ENCODE data around the gene ZNF638. TPM values are rescaled to one million over a fixed set of nuclear protein-coding genes. Genes with fewer than 3 reads are reported as not detected.

Gene ZNF638, protein sequence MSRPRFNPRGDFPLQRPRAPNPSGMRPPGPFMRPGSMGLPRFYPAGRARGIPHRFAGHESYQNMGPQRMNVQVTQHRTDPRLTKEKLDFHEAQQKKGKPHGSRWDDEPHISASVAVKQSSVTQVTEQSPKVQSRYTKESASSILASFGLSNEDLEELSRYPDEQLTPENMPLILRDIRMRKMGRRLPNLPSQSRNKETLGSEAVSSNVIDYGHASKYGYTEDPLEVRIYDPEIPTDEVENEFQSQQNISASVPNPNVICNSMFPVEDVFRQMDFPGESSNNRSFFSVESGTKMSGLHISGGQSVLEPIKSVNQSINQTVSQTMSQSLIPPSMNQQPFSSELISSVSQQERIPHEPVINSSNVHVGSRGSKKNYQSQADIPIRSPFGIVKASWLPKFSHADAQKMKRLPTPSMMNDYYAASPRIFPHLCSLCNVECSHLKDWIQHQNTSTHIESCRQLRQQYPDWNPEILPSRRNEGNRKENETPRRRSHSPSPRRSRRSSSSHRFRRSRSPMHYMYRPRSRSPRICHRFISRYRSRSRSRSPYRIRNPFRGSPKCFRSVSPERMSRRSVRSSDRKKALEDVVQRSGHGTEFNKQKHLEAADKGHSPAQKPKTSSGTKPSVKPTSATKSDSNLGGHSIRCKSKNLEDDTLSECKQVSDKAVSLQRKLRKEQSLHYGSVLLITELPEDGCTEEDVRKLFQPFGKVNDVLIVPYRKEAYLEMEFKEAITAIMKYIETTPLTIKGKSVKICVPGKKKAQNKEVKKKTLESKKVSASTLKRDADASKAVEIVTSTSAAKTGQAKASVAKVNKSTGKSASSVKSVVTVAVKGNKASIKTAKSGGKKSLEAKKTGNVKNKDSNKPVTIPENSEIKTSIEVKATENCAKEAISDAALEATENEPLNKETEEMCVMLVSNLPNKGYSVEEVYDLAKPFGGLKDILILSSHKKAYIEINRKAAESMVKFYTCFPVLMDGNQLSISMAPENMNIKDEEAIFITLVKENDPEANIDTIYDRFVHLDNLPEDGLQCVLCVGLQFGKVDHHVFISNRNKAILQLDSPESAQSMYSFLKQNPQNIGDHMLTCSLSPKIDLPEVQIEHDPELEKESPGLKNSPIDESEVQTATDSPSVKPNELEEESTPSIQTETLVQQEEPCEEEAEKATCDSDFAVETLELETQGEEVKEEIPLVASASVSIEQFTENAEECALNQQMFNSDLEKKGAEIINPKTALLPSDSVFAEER (N-terminal part only)
- total RNA-seq (100 to 1,000 TPM; 258 to 317 TPM), polyA plus RNA-seq (ENCODE audit: insufficient read length in 2 of 2) (100 to 1,000 TPM; 193 to 194 TPM)
- long read RNA-seq, donor 1, transcript ZNF638-206 (2 exons, 931 nt) = major isoform, 5 of 36 reads
- long read RNA-seq, donor 1, partial matches to known transcripts = 30 of 36 reads
- long read RNA-seq, donor 1, other reads (novel, unspliced or antisense) = 0 of 36 reads
- long read RNA-seq, donor 2, partial matches to known transcripts = 0 of 2 reads
- long read RNA-seq, donor 2, other reads (novel, unspliced or antisense) = 0 of 2 reads
- long read RNA-seq, donor 3, partial matches to known transcripts = 9 of 12 reads
- long read RNA-seq, donor 3, other reads (novel, unspliced or antisense) = 0 of 12 reads
- long read RNA-seq, donor 4, partial matches to known transcripts = 42 of 46 reads
- long read RNA-seq, donor 4, other reads (novel, unspliced or antisense) = 0 of 46 reads

DNA sequence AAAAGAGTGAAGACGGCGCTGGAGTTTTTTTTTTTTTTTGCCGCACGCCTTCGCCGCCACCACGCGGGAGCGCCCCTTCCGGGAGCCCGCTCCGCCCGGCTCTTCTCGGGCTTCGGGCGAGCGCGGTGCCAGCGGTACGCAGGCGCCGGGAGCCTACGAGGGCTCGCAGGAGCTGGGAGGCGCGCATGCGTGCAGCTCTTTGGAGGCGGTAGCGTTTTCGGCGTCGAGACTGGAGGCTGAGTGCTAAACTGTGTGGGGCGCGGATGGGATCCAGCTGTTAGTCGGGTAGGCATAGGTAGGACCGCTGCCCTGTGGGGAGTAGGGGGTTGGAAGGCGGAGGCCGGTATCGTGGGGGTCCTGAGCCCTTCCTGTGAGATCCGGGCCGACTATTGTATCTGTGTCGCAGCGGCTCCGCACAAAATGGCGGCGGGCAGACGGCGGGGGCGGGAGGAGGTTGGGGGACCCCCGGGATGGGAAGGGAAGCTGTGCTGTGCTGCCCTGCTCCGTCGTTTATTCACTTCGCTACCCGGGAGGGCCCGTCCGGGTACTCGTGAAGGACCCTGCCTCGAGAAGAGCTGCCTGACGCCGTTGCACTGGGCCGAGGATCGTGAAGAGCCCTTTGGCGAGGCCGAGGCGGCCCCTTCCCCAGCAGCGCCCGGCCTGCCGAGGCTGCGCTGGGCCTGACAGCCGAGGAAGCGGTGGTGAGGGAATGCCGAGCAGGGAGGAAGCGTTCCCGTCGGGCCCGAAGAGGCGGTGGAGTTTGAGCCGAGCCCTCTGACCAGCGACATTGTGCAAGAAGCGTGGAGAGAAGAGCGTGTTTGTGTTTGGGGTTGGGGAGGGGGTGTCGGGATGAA, at the start of gene ZNF638:
Gene ZNF638 (plus strand): TSS at position 202 of the 854 bp plus-strand sequence. CDS start 17,173 bp downstream, outside the sequence.
- Histone ChIP-seq H3K27me3 (ENCODE audit: control insufficient read depth, insufficient read depth, low read length) (no peaks in the 10 kb centered on the region), H3K36me3 (ENCODE audit: control insufficient read depth, insufficient read depth, low read length) (peaks cover 5% of the 10 kb centered on the region), H3K4me3 (ENCODE audit: low read depth, low read length) (peak within 1 kb of the TSS; percentile 91), H3K27ac (ENCODE audit: low read depth, low read length) (peak within 1 kb of the TSS; percentile 99), H3K4me1 (ENCODE audit: control insufficient read depth, insufficient read depth, low read length) (peaks cover 15% of the 10 kb centered on the region), H3K9me3 (ENCODE audit: control insufficient read depth, insufficient read depth, low read length) (no peaks in the 10 kb centered on the region)
- DNase-seq (ENCODE audit: low read depth in 4 of 6, low spot score in 6 of 6) = peak; percentile 90 to 99 (median 94)
- WGBS (ENCODE audit: insufficient coverage) = under 1% methylated on average over 82 of the region's 82 CpGs

GRCh38 chr2:71281950-71282349, 49.6 kb upstream of the ZNF638 start:
- peaks cover 6% of the 10 kb centered on the region for H3K4me1 ChIP-seq (ENCODE audit: control insufficient read depth, insufficient read depth, low read length)
- H3K27me3 ChIP-seq (ENCODE audit: control insufficient read depth, insufficient read depth, low read length) = no peaks in the 10 kb centered on the region
- no peak overlapping the region for H3K27ac ChIP-seq (ENCODE audit: low read depth, low read length)
- H3K9me3 ChIP-seq (ENCODE audit: control insufficient read depth, insufficient read depth, low read length) = no peaks in the 10 kb centered on the region
- DNase-seq (ENCODE audit: low read depth in 4 of 6, low spot score in 6 of 6) = no peak
- H3K4me3 ChIP-seq (ENCODE audit: low read depth, low read length) = no peak overlapping the region
- H3K36me3 ChIP-seq (ENCODE audit: control insufficient read depth, insufficient read depth, low read length) = no peaks in the 10 kb centered on the region
- 94% methylated on average over 2 of the region's 4 CpGs for WGBS (ENCODE audit: insufficient coverage)

GRCh38 chr2:71282493-71282892, 49.1 kb upstream of the ZNF638 start:
- no peak overlapping the region for H3K27ac ChIP-seq (ENCODE audit: low read depth, low read length)
- H3K9me3 ChIP-seq (ENCODE audit: control insufficient read depth, insufficient read depth, low read length) = no peaks in the 10 kb centered on the region
- H3K4me1 ChIP-seq (ENCODE audit: control insufficient read depth, insufficient read depth, low read length) = peaks cover 2% of the 10 kb centered on the region
- DNase-seq (ENCODE audit: low read depth in 4 of 6, low spot score in 6 of 6) = no peak
- H3K36me3 ChIP-seq (ENCODE audit: control insufficient read depth, insufficient read depth, low read length) = no peaks in the 10 kb centered on the region
- no peaks in the 10 kb centered on the region for H3K27me3 ChIP-seq (ENCODE audit: control insufficient read depth, insufficient read depth, low read length)
- no peak overlapping the region for H3K4me3 ChIP-seq (ENCODE audit: low read depth, low read length)

GRCh38 chr2:71283131-71283530, 48.5 kb upstream of the ZNF638 start:
- DNase-seq (ENCODE audit: low read depth in 4 of 6, low spot score in 6 of 6) = no peak
- WGBS (ENCODE audit: insufficient coverage) = 92% methylated on average over 2 of the region's 5 CpGs
- Histone ChIP-seq H3K36me3 (ENCODE audit: control insufficient read depth, insufficient read depth, low read length) (no peaks in the 10 kb centered on the region), H3K27ac (ENCODE audit: low read depth, low read length) (no peak overlapping the region), H3K4me3 (ENCODE audit: low read depth, low read length) (no peak overlapping the region), H3K27me3 (ENCODE audit: control insufficient read depth, insufficient read depth, low read length) (no peaks in the 10 kb centered on the region), H3K4me1 (ENCODE audit: control insufficient read depth, insufficient read depth, low read length) (no peaks in the 10 kb centered on the region), H3K9me3 (ENCODE audit: control insufficient read depth, insufficient read depth, low read length) (no peaks in the 10 kb centered on the region)

GRCh38 chr2:71285706-71286105, 45.9 kb upstream of the ZNF638 start:
- Histone ChIP-seq H3K4me1 (ENCODE audit: control insufficient read depth, insufficient read depth, low read length) (no peaks in the 10 kb centered on the region), H3K27ac (ENCODE audit: low read depth, low read length) (no peak overlapping the region), H3K27me3 (ENCODE audit: control insufficient read depth, insufficient read depth, low read length) (no peaks in the 10 kb centered on the region), H3K9me3 (ENCODE audit: control insufficient read depth, insufficient read depth, low read length) (no peaks in the 10 kb centered on the region), H3K4me3 (ENCODE audit: low read depth, low read length) (no peak overlapping the region), H3K36me3 (ENCODE audit: control insufficient read depth, insufficient read depth, low read length) (no peaks in the 10 kb centered on the region)
- DNase-seq (ENCODE audit: low read depth in 4 of 6, low spot score in 6 of 6) = no peak
- no CpG with 5 or more reads among the region's 2 CpGs for WGBS (ENCODE audit: insufficient coverage)

DNA sequence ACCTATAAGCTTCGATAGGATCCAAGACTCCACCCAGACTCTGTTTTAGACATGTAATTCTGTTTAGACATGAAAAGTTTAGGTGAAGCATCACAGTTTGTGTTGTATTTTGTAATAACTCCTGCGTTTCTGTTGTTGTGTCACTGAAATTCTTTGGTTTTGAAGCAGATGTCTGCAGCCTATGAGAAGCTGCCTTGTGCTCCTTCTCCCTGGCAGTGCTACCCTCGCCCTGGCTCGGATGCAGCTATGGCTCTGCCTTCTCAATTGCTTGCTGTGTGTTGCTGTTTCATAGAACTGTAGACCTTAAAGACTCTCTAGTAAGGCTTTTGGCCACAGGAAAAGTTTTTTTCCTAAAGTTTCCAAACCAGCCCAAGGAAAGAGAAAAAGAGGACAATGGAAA, 40.2 kb upstream of the ZNF638 start:
- H3K27ac ChIP-seq (ENCODE audit: low read depth, low read length) = no peak overlapping the region
- 71% methylated on average over 1 of the region's 4 CpGs for WGBS (ENCODE audit: insufficient coverage)
- no peaks in the 10 kb centered on the region for H3K9me3 ChIP-seq (ENCODE audit: control insufficient read depth, insufficient read depth, low read length)
- no peaks in the 10 kb centered on the region for H3K27me3 ChIP-seq (ENCODE audit: control insufficient read depth, insufficient read depth, low read length)
- no peak overlapping the region for H3K4me3 ChIP-seq (ENCODE audit: low read depth, low read length)
- no peaks in the 10 kb centered on the region for H3K4me1 ChIP-seq (ENCODE audit: control insufficient read depth, insufficient read depth, low read length)
- DNase-seq (ENCODE audit: low read depth in 4 of 6, low spot score in 6 of 6) = peak in 2 of 6 donors; percentile 3 to 61
- no peaks in the 10 kb centered on the region for H3K36me3 ChIP-seq (ENCODE audit: control insufficient read depth, insufficient read depth, low read length)

DNA sequence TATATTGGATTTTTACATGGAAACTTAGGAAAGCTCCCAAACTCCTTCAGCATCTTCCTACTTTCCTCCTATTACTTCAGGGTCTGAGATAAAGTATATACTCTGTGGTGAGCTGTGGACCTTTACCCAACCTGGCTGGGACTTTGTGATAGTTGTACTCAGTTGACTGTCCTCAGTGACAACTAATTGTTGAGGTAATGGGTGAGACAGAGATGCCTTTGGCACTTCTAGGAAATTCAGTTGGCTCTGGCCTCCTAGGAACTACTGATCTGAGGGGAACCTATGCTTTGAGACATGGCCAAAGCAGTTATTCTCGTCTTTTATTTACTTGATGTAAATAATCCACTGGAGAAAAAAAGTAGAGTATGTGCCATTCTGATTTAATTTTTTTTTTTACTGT, 39.4 kb upstream of the ZNF638 start:
- Histone ChIP-seq H3K9me3 (ENCODE audit: control insufficient read depth, insufficient read depth, low read length) (no peaks in the 10 kb centered on the region), H3K4me3 (ENCODE audit: low read depth, low read length) (no peak overlapping the region), H3K27me3 (ENCODE audit: control insufficient read depth, insufficient read depth, low read length) (no peaks in the 10 kb centered on the region), H3K4me1 (ENCODE audit: control insufficient read depth, insufficient read depth, low read length) (no peaks in the 10 kb centered on the region), H3K36me3 (ENCODE audit: control insufficient read depth, insufficient read depth, low read length) (no peaks in the 10 kb centered on the region), H3K27ac (ENCODE audit: low read depth, low read length) (no peak overlapping the region)
- no peak for DNase-seq (ENCODE audit: low read depth in 4 of 6, low spot score in 6 of 6)
- WGBS (ENCODE audit: insufficient coverage) = no CpG with 5 or more reads among the region's 1 CpG

DNA sequence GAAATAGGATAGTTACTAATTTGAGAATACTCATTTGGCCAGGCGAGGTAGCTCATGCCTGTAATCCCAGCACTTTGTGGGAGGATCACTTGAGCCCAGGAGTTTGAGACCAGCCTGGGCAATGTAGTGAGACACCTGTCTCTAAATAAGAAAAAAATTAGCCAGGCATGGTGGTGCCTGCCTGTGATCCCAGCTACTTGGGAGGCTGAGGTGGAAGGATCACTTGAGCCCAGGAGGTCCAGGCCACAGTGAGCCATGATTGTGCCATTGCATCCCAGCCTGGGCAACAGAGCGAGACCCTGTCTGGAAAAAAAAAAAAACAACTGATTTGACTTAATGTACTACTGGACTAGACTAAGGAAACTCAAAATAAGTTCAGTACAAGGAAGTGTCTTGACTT, 32.7 kb upstream of the ZNF638 start:
- no peaks in the 10 kb centered on the region for H3K36me3 ChIP-seq (ENCODE audit: control insufficient read depth, insufficient read depth, low read length)
- WGBS (ENCODE audit: insufficient coverage) = 100% methylated on average over 1 of the region's 2 CpGs
- H3K4me1 ChIP-seq (ENCODE audit: control insufficient read depth, insufficient read depth, low read length) = no peaks in the 10 kb centered on the region
- H3K4me3 ChIP-seq (ENCODE audit: low read depth, low read length) = no peak overlapping the region
- no peaks in the 10 kb centered on the region for H3K27me3 ChIP-seq (ENCODE audit: control insufficient read depth, insufficient read depth, low read length)
- no peak overlapping the region for H3K27ac ChIP-seq (ENCODE audit: low read depth, low read length)
- H3K9me3 ChIP-seq (ENCODE audit: control insufficient read depth, insufficient read depth, low read length) = no peaks in the 10 kb centered on the region
- DNase-seq (ENCODE audit: low read depth in 4 of 6, low spot score in 6 of 6) = no peak

All from spinal cord (tissue), 10 donors.